Stimulated activated naive CD8-positive, alpha-beta T cell treated with anti-CD3 and anti-CD28 coated beads, Interleukin-15, Interleukin-2, amounts not matched to agents 100 U/mL and 50 U/mL, for 24 hours (primary cell): ENCODE measurements around the gene NRG2.

Source experiments
- ATAC-seq: fragments of 150-1000 bp; cut with Tn5 transposase; one replicate; pipeline ENCODE4 v1.10.0; 2021
- DNase-seq: peaks from one replicate; pipeline ENCODE4 v3.0.0; 2021

NRG2 gene

DNA sequence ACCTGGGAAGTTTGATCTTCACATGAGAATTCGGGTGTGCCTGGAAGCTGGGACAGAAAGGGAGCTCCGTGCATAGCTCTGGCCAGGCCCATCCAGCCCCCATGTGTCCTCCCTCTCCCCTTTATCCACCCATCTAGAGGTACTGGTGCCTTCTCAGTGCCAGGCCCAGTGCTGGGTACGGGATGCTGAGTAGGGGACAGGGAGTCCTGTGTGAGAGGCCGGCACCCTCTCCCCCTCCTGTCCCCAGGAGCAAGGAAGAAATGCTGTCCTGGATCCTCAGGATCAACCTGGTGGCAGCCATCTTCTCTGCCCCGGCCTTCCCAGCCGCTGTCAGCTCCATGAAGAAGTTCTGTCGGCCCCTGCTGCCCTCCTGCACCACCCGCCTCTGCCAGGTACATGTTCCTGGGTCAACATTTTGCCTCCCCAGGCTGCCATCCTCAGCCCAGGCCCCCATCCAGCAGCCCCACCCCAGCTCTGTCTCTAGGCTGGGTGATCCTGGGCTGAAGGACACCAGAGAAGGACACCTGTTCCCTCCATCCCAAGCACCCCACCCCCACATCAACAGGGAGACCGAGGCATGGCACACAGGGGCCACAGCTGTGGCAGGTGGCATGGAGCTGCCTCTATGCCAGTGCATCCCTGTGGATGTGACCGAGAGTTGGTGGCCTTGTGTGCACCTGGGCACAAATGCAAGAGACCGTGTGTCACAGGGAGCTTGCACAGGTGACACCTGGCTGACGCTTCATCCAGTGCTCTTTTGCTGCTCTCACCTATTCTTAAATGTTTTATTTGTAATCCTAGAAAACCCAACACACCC is 204.5 kb downstream of the NRG2 start:
- ATAC-seq (no peak), DNase-seq (no peak)

DNA sequence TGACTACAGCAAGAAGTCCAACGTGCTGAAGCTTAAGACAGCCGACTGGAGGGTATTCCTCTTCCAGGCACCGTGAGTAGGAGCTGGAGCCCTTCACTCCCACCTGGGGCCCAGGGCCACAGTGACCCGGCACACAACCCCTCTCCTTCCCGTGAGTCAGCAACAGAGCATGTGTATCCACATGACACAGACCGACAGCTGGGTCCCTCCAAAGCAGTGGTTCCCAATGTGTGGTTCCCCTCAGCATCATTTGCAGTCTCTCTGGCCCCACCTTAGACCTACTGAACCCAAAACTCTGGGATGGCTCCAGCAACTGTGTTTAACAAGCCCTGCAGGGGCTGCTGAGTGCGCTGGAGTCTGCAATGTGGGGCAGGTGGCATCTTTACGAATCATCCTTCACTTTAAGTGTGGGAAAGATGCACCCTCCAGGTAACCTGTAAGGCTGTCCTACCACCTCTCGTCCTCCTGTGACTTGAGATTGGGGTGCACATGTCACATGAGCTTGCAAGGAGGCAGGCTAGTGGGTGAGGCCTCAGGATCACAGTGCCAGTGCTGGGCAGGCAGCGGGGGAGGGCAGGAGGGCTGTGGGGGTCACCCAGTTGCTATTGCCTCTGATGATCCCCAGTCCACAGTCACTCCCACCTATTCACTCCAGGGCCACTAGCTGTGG is 205.3 kb downstream of the NRG2 start:
- DNase-seq (no peak), ATAC-seq (no peak)

DNA sequence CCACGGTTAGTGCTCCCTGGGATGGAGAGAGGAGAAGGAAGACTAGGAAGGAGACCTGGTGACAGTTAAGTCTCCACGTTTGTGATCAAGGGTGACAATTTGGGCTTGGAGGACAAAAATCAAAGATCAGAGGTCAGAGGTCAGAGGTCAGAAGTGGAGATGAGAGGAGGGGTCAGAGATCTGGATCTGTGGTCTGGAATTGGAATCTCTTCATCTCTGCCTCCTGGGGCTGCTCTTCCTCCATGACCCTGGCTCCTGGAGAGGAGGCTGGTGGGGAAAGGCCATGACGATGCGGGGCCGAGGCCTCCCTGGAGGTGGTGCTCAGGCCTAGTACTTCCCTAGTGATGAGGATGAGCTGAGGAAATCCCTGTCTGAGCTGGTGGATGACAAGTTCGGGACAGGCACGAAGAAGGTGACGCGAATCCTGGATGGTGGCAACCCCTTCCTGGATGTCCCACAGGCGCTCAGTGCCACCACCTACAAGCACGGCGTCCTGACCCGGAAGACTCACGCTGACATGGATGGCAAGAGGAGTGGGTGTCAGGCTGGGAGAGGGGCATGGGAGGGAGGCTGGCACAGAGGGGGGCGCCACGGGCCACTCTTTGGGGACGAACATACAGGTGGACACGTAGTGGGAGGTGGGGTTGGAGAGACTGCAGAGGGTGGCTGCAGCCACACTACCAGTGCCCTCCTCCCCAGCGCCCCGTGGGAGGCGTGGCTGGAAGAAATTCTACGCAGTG is 206.5 kb downstream of the NRG2 start:
- DNase-seq (no peak), ATAC-seq (no peak)

DNA sequence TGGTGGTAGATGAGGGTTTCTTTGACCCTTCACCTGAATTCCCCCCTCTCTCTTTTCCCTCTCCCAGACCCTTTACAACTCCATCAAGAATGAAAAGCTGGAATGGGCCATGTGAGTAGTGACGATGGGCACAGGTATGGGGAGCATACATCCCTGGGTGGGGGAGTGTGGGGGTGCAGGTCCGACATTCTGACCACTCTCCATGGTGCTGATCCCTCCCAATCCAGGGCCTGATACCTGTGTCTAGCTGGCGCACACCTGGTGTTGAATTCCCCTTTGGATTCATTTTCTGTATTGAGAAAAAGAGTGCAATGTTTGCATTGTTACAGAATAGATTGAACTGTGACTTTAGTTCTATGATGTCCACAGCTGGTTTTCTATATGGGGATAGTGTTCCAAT is 207.4 kb downstream of the NRG2 start:
- no peak for ATAC-seq
- DNase-seq, result no peak

DNA sequence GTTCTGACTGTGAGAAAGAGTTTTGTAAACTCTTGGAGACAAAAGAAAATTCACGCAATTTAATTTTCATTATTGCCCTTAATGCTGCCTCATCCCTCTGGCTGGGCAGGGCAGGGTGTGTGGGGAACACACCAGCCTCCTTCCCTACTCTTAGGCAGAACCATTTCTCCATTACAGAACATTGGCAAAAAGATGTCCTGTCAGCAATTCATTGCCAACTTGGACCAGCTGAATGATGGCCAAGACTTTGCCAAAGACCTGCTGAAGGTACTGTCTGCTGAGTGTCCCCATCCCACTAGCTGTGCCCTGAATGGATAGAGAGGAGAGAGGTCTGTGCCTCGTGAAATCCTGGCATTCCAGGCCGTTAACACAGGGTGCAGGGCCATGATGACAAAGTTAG is 209.6 kb downstream of the NRG2 start:
- ATAC-seq (no peak), DNase-seq (no peak)

DNA sequence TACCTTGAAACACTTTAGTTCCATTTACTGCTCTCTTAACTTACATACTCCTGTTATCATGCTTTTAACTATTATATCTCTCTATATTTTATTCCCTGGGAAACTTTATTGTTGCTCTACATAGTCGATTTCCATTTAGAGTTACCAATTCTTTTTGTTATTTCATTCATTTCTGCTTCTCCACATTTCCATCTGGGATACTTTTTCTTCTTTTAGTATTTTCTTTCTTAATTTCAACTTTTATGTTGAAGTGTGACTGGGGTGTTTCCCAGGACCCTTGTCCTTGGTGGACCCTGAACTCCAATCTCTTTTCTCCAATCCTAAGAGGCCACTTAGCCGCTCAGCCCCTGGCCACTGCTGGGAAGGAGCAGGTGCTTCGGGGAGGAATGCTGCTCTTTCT is 211.5 kb downstream of the NRG2 start:
- DNase-seq, result no peak

DNA sequence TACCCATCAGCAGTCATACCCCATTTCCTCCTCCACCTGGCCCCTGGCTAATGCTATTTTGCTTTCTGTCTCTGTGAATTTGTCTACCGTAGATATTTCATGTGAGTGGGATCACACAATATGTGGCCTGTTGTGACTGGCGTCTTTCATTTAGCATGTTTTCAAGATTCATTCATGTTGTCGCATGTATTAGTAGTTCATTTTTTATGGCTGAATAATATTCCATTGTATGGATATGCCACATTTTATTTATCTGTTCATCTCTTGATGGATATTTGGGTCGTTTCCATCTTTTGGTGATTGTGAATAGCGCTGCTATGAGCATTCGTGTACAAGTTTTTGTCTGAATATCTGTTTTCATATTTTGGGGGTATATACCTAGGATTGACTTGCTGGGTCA is 213.6 kb downstream of the NRG2 start:
- DNase-seq (no peak), ATAC-seq (no peak)

More for the DNA sequence above, 211.5 kb downstream of the NRG2 start:
- no peak for ATAC-seq

DNA sequence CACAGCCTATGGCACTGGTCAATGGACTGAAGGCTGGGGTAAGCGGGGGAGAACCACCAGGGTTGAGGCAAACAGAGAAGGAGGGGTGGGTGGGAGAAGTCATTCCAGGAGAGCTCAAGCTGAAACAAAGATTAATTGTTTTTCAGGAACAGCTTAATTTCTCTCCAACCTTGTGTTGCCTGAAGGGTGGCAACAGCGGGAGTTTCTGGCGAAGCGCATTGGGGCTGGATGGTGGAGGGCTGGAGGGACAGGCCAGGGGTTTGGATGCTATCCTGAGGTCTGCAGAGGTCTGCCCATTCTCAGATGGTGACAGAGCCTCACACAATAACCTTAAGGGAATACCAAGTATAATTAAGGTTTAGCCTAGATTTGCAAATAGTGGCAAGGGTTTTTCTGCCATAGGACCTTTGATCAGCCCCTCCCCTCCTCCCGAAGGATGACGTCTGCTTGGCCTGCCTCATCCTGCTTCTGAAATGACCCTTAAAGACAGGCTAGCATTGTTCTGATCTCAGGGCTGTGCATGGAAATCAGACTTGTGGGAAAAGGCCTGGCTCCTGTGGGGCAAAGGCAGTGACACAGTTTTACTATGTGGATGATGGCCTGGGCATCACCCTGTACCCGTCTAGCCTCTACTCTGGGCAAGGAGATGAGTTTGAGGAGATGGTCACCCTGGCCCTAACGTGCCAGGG is 214.7 kb downstream of the NRG2 start:
- DNase-seq, result no peak
- no peak for ATAC-seq

DNA sequence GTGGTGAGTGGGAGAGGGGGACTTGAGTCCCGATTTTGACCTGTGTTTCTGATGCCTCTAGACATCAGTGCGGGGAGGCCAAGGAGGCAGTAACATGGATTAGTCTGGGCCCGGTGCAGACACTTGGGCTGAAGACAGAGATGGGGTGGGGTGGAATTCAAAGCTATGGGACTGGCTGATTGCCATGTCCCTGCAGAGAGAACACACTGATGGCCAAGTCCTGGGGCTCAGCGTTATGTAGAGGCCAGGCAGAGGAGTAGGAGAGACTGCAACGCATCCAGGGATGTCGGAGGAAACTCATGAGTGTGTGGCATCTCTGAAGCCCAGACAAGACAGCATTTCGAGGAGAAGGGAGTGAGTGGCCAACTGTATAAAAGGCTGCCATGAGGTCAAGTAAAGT is 217.4 kb downstream of the NRG2 start:
- no peak for ATAC-seq
- DNase-seq, result no peak

DNA sequence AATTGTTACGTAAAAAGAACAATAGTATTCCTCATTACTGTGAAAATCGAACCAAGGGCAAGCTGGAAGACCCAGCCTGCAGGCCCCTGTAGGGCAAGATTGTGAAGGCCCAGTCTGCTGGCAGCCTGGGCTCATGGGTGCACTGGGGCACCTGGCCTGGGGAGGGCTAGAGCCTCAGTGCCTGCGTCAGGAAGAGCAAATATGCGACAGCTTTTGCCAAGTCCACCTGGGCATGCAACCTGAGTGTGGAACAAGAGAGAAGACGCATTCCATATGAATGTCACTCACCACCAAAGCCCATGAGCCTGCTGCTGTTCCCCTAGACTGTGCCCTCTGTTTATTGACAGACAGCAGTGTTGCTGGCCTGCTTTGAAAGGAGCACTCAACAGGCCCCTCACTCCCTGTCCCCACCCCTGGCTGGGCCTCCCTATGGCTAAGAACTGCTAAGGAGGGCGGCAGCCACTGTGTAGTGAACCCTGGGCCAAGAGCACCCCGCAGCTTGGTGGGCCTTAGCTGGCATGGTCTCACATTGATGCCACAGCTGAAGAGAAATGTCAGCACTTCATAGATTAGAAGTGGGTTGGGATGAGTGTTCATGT is 219.2 kb downstream of the NRG2 start:
- DNase-seq (no peak), ATAC-seq (no peak)

DNA sequence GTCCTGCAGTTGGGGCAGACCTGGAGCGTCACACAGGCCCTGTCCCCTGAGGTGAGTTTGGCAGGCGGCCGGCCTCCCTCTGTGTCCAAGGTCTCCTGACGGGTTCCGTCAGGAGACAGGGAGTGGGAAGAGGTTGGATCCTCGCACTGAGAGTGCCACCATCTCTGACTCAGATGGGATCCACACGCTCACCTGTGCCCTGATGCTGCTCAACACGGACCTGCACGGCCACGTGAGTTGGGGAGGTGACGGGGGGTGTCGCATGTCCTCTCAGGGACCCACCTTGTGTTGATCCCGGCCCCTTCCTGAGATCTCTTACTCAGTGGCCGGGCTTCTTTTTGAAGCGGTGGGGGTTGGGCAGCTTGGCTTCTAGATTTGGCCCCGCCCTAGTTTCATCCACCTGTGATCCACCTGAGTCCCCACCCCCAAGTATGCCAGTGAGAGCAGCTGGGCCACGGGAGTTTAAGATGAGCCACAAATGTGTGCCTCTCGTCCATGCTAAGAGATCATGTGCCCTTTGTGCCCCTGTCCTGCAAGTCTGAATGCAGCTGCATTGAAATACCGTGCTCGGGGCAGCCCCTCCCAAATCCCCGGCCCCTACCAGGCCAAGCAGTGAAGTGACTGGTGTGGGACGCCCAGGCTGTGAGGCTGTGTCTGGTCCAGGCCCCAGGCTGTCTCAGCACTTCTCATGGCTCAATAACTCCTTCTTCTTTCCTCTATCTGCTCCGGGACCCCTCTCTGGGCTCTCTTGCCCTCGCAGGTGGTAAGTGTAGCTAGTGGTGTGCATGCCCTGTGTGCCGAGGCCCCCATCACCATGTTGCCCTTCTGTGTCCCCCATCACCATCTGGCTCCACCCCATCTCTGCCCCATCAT is 220.3 kb downstream of the NRG2 start:
- ATAC-seq (no peak), DNase-seq (no peak)

DNA sequence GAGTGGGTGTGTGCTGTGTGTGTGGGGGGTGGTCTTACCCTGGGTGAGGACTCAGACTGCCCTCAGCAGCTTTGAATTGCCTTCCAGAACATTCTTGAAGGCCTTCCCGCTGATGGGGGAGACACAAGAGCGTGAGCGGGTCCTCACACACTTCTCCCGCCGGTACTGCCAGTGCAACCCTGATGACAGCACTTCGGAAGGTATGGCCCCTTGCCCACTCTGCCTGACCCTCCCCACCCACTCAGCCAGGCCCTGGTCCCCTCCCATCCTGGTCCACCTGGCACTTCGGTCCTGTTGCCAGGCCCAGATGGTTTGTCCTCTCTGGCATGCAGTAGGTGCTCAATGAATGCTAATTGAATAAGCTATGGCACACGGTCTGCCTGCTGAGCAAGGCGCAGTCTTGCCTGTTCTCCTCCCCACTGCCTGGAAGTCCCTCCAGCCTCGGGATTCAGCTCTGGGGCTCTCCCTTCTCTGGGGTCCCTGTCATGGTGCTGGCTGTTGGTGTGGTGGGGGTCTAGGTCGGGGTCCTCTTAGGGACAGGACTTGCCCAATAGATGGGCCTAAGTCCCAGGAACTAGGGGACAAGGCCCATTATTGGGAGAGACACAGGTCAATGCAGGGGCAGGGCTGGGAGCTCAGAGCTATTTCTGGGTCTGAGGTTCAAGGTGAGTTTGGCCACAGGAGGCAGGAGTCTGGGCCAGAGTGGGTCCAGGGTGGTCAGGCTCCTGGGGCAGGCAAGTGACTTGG is 221.1 kb downstream of the NRG2 start:
- no peak for DNase-seq
- ATAC-seq, result no peak

DNA sequence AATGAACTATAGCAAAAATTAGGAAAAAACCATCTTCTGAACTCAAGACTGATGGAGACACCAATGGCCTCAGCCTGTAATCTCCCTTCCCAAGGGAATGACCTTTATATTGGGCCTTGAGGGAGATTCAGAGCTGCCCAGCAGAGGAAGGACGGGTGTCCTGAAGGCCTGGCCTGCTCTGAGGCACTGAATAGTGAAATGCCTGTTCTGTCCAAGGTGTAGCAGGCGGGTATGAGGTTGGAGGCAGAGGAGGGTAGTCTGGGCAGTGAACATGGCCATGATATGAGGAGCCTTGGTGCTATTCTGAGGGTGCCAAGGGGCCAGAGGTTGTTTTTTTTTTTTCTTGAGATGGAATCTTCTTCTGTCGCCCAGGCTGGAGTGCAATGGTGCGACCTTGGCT is 222.5 kb downstream of the NRG2 start:
- no peak for ATAC-seq
- no peak for DNase-seq

DNA sequence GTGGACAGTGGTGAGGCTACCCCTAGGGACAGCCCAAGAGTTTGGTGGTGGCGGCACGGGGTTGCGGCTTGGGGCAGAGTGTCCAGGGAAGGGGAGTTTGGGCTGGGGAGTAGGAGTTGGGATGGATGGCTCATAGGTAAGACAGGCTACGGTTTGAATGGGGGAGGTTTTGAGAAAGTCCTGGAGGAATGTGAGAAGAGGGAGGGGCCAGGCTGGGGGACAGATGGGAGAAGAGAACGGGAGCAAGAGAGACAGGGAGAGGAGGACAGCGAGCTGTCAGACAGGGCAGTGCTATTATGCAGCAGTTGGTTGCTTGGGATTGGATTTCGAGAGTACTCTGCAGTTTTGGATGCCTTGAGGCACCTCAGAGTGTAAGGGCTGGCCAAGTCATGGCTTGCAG is 223.0 kb downstream of the NRG2 start:
- no peak for ATAC-seq
- no peak for DNase-seq

DNA sequence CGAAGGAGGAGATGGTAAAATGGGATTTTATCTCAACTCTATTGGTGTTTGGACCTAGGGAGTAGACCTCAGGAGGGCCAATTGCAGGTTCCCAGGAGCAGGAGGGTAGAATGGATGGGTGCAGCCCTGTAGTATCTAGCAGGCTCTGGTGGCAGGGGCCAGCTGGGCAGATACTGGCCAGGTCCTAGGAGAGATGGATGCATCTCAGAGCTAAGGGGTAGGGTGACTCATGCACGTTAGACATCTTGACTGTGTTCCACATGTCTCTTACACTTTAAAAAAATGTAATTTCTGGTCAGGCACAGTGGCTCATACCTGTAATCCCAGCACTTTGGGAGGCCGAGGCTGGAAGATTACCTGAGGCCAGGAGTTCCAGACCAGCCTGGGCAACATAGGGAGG is 225.1 kb downstream of the NRG2 start:
- DNase-seq, result no peak
- ATAC-seq, result no peak

DNA sequence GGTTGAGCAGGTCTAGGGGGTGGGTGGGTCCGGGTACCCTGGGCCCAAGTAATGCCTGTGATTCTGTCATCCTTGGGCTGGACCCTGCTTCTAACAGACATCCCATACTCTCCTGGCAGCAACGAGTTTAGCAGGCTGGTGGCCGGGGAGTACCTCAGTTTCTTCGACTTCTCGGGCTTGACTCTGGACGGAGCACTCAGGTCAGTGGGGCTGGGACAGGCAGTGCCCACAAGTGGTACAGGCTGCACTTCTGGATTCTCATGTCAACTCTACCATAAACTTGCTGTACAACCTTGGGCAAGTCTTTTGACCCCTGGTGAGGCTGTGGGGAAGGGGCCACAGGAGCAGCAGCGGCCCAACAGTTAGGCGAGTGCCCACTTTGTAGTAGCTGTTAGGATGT is 225.7 kb downstream of the NRG2 start:
- DNase-seq (no peak), ATAC-seq (no peak)

DNA sequence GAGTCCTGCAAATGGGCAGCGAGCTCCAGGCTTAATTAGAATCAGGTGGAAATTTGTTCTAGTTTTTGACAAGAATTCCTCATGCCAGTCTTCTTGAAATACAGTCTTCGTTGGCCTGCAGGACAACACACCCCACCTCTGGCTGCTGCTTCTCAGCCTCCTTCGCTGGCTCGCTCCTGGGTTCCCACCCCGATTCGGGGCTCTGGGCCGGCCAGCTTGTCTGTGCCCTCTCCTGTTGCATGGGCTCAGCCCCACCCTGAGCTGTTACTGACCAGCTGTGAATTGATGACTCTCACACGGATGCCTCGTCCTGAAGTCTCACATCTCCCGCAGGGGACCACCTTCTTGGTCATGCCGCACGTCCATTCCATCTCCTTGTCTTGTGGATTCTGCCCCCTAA is 226.5 kb downstream of the NRG2 start:
- no peak for ATAC-seq
- DNase-seq, result no peak

DNA sequence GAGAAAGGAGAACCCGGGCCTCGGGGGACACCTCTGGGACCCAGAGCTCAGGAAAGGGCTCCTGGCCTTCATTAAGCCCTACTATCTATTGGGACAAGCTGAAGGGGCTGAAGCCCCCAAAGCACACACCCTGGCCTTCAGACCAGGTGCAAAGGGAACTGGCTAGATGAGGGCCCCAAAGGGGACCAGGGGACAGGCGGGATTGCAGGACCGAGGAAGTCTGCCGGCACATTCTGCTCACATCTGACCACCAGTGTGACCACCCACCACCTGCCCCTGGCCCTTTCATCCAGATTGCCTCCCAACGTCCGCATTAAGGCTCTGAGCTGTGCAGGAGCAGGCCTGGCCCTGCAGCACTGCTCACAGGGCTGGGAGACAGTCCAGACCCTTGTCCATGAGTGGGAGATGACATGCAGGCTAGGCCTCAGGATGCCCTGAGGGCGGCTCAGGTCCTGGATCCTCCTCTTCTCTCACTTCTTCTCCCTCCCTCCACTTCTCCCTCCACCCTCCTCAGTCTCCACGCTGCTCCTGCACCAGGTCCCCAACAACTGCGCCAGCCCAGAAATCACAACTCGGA is 228.3 kb downstream of the NRG2 start:
- no peak for DNase-seq
- ATAC-seq, result no peak

DNA sequence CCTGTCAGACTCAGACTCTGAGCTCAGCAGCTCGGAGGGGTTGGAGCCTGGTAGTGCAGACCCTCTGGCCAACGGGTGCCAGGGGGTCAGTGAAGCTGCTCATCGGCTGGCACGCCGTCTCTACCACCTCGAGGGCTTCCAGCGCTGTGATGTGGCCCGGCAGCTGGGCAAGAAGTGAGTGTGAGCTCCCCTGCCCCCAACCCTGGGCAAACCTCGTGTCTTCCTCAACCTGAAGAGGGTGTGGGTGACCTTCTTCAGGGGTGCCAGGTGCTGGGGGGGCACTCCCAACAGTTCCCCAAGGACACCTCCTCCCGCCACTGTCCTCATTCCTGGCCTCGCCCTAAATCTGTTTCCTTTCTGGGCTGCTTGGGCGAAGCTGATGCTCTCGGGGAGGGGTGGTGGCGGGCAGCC is 228.9 kb downstream of the NRG2 start:
- DNase-seq (no peak), ATAC-seq (no peak)
